Forelimb muscle (tissue), 1 donor: ENCODE measurements around the gene GRM8. TPM values are rescaled to one million over a fixed set of nuclear protein-coding genes. Genes with fewer than 3 reads are reported as not detected.

Experiments
- DNase-seq: peaks from one replicate; pipeline ENCODE4 v3.0.0-alpha.2; 2013; ENCODE audit warnings: low read depth
- polyA plus RNA-seq: library from polyadenylated mRNA; unstranded; fragments of 120-200 nt; gene quantifications from one replicate; pipeline ENCODE4 v1.2.1, GENCODE V29; 2013; ENCODE audit not compliant: insufficient read length

GRM8 gene
- polyA plus RNA-seq, 1 donor = 0.11 TPM

DNA sequence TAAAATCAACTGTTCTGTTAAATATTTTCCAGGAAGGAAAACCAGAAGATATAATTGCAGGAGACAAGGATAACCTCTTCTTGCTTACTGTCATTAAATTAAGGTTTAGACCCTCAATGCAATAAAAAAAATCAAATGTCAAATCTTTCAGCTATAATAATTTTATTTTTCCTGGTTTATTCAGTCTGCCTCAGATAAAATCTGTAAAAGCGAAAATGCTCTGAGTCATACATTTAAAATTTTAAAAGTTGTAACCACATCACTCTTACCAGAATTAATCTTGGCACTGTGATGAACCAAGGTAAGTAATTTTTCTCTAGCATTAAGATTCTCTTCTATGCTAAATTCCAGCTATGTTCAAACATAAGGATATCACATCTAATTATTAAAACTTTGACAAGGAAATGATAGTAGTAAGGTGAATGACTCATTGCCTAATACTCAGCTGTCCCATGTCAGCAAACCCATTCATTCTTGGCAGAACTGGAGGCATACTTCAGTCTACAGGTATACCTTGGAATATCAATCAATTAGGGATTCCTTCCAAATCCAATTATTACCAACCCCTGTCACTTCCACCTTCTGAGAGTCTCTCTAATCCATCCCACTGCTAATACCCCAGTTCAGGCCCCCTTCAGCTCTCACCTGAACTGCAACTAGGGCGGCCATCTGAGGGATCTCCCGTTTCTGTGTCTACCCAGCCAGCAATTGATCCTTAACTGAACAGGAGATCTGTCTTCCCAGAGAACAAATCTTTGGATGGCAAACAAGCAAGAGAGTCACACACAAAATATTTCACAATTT is 434.1 kb downstream of the GRM8 start:
- DNase-seq = no peak

DNA sequence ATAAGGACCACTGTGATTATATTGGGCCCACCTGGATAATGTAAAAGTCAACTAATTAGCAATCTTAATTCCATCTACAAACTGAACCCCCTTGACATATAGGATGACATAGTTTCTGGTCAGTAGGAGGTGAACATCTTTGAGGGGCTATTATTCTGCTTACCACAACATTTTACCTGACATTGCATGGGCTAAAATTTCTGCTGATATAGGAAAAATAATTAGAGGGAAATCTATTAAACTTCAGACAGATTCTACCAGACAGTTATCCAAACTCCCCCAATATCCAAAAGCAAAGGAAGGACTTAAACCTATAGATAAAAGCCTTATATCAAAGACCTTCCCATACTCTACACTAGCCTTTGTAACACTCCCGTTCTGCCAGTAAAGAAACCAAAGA is 443.6 kb downstream of the GRM8 start:
- DNase-seq = no peak

DNA sequence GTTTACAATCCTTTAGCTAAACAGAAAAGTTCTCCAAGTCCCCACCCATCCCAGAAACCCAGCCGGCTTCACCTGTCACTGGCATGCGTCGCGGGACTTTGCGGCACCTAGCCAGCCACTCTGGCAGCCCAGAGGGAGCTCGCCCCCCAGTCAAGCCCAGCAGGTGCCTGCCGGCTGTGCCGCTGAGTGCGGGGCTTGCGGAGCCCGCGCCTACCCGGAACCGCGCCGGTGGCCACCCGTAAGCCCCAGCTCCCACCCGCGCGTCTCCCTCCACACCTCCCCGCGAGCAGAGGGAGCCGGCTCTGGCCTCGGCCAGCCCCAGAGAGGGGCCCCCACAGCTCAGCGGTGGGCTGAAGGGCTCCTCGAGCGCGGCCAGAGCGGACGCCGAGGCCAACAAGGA is 446.1 kb downstream of the GRM8 start:
- no peak for DNase-seq

GRCh38 chr7:126805351-126805750 is 447.4 kb downstream of the GRM8 start:
- DNase-seq = no peak

DNA sequence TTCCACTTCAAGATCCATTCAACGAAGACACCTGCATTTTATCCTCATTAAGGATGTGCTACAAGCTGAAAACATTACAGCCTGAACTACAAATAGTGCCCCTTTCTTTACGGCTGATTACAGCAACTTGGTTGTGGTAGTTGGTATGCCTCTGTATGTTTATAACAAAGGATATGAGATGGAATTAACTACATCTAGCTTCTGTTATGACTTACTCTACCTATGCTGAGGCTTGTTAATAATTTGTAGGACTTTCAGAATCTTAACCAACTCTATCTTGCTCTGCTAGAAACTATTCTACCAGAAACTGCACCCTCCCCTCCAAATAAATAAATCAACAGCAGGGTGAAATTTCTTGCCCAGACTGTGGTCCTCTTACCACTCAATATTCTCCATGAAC is 448.1 kb downstream of the GRM8 start:
- DNase-seq = no peak

GRCh38 chr7:126803990-126804389 is 448.8 kb downstream of the GRM8 start:
- no peak for DNase-seq

DNA sequence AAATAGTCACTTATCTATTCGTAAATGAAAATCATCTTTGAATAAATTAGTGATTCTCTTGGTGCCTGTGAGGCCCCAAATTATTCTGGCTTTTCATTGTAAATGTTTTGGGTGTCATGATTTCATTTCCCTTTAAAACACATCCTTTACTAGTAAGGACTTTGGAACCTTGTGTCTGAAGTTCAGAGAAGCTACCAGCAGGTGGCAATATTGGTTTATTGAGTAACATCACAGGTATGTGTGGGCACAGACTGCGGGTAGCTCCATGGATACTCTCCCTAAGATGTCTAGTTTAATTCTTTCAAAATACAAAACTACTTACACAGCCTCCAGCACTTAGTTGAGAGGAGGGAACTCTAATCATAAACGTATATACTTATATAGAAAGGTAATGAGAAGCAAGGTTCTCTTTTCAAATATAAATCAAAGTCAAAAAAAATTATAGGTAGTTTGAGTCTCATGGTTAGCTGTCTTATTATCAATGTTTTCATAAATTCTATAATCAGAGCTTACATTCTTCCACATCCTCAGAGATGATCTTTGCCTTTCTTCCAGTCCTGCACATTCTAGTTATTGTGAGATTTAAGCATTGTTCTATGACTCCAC is 449.6 kb downstream of the GRM8 start:
- no peak for DNase-seq

- no peak for DNase-seq
Measured at GRCh38 chr7:126801733-126802132, 451.0 kb downstream of the GRM8 start.

- no peak for DNase-seq
Measured at GRCh38 chr7:126799541-126799940, 453.2 kb downstream of the GRM8 start.

- no peak for DNase-seq
Measured at GRCh38 chr7:126792521-126792920, 460.2 kb downstream of the GRM8 start.

DNA sequence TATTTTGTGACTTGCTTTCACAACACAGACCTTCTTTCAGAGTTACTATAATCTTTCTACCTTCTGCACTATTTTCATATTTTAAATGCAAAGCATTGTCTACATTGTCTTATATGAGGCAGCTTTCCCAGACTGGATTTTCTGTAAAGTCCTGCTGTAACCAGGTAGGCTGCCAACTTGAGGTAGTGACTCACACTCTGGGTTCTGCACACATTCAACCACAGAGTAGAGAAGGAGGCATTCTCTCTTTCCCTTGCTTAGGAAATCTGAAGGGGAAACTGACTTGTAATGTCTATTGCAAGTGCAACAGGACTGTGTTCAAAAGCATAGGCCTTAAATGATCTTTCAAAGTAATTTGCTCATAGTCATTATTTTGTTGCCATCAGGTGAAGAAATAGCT is 461.4 kb downstream of the GRM8 start:
- no peak for DNase-seq

- DNase-seq = no peak
Measured at GRCh38 chr7:126790763-126791162, 462.0 kb downstream of the GRM8 start.

- DNase-seq = no peak
Measured at GRCh38 chr7:126783613-126784012, 469.1 kb downstream of the GRM8 start.

DNA sequence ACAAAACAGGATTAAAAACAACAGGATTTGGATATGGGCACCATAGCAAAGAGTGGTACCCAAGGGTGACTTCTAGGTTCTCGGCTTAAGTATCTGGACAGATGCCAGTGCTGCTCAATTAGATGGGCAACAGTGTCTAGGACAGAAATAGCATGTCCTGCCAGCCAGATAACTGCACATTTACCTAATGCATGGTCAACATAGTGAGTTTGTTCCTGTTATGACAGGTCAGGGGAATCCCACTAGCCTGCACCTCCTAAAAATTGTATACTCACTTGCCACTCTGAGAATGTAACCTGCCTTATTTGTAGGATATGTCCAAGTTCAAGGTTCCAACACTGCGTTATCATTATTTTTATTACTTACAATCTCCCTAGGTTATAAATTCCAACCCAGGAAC is 471.7 kb downstream of the GRM8 start:
- no peak for DNase-seq

- DNase-seq = no peak
Measured at GRCh38 chr7:126778101-126778500, 474.6 kb downstream of the GRM8 start.

GRCh38 chr7:126776498-126776897 is 476.2 kb downstream of the GRM8 start:
- no peak for DNase-seq

DNA sequence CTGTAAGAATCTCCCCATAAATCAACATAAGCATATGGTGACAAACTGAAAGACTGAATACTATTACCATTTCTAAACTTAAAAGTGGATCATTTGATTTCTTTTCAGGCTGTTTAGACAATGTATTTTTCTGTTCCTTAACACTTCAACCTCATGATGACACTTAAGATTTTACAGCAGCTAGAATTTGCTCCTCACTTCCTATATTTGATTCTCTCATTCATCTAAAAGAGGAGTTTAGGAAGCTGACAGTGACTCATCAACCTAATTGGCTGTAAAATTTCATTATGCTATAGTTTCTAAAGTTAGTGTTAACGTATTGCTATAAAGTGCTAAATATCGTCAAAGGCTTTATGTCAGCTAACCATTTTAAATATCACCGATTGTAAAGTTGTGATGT is 478.7 kb downstream of the GRM8 start:
- DNase-seq = no peak

- no peak for DNase-seq
Measured at GRCh38 chr7:126768836-126769235, 483.9 kb downstream of the GRM8 start.

- no peak for DNase-seq
Measured at GRCh38 chr7:126760914-126761577, 491.7 kb downstream of the GRM8 start.

GRCh38 chr7:126755381-126755780 is 497.4 kb downstream of the GRM8 start:
- DNase-seq = no peak

DNA sequence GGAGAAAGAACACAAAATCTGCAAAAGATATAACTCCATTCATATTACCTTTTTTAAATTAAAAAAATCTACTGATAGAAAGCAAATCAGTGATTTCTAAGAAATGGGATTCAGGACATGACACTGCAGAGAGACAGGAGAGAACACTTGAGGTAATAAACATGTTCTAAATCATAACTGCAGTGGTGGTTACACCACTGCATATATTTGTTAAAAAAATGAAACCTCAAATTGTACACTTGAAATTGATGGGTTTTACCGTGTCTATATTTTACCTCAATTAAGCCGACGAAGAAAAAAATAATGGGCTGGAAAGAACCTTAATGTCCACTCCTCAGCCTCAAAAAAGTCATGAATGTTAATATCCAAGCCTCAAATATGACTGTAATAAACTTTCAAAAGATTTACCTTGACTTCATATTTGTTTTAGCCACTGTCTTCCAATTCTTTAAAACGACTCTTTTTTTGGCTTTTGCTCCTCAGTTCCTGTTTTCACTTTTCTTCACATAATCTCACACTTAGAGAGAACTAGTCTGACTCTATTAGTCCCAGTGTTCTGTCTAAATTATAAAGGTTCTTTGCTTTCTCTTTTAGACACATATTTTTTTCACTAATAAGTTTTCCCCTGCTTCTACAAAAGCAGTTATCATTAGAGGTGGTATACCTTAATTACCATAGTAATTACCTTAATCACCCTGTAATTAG is 502.4 kb downstream of the GRM8 start:
- no peak for DNase-seq

DNA sequence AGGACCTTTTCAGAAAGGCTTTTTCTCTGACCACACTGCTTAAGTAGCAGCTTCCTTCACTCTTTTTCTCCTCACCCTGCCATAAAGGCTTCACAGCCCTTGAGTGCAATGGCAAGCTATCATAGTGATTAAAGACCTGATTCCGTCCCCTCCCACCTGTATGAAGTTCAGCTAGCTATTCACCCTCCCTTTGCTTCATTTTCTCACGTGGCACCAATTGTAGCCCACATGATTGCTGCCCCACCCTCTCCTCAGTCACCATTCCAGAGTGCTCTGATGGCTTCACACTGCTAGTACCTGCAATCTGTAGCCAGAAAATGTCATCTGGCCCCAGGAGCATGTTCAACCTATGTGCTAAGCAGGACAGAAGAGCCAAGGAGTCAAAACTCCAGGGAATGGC is 523.8 kb downstream of the GRM8 start:
- no peak for DNase-seq
